Panc1 (cell line): Measurements from ENCODE around the gene SF3B1. TPM values are rescaled to one million over a fixed set of nuclear protein-coding genes. Genes with fewer than 3 reads are reported as not detected.

ENCODE experiments used
- ATAC-seq: fragments of 200-7000 bp; cut with Tn5 transposase; 2 replicates; pipeline ENCODE4 v1.9.1; 2020; ENCODE audit warnings: mild to moderate bottlenecking, moderate library complexity
- BruUV-seq: library from RNA; stranded (reverse); fragments of 400-500 nt; replicated peaks from 2 replicates; lab custom pipeline; 2021; lab: Mats Ljungman, UMichigan
- CTCF ChIA-PET: fragments of 300-600 bp; sonication (Branson Sonifier 250); formaldehyde crosslinking; loops from one replicate; lab custom pipeline; 2022; ENCODE audit warnings: antibody characterized with exemption; lab: Charles Lee
- POLR2A ChIA-PET: fragments of 300-600 bp; sonication (Branson Sonifier 250); formaldehyde crosslinking; loops from one replicate; lab custom pipeline; 2022; ENCODE audit warnings: antibody characterized with exemption; lab: Charles Lee
- DNase-seq: peaks from one replicate; pipeline ENCODE4 v3.0.0-alpha.2; 2010; ENCODE audit warnings: low read depth, low spot score
- H3K27ac ChIP-seq: 2 replicates; pipeline ENCODE4 v1.5.1; 2011; ENCODE audit warnings: mild to moderate bottlenecking, low read length, inconsistent platforms
- H3K27me3 ChIP-seq: fragments of 200-500 bp; sonication (Bioruptor generic); 2 replicates; pipeline ENCODE4 v1.6.0; 2014; ENCODE audit warnings: low read length, inconsistent platforms; ENCODE audit not compliant: control insufficient read depth, insufficient read depth
- H3K36me3 ChIP-seq: fragments of 200-500 bp; sonication (Bioruptor generic); 2 replicates; pipeline ENCODE4 v1.5.1; 2014; ENCODE audit warnings: inconsistent platforms, mild to moderate bottlenecking, low read length, moderate library complexity; ENCODE audit not compliant: control insufficient read depth, insufficient read depth
- H3K4me1 ChIP-seq: 2 replicates; pipeline ENCODE4 v1.5.1; 2011; ENCODE audit warnings: inconsistent platforms, mild to moderate bottlenecking, low read length, moderate library complexity; ENCODE audit not compliant: control insufficient read depth, insufficient read depth
- H3K4me3 ChIP-seq, 2 experiments: 2 replicates each; pipeline ENCODE4 v1.5.1; 2011 to 2012; ENCODE audit warnings: low read depth in 2 of 2, low read length in 2 of 2, mild to moderate bottlenecking in 2 of 2, inconsistent platforms in 1 of 2, moderate library complexity in 1 of 2
- H3K9me3 ChIP-seq: fragments of 200-500 bp; sonication (Bioruptor generic); 2 replicates; pipeline ENCODE4 v1.5.1; 2014; ENCODE audit warnings: low read depth, mild to moderate bottlenecking, inconsistent platforms, low read length, moderate library complexity; ENCODE audit not compliant: control insufficient read depth, insufficient read depth
- CTCF ChIP-seq: fragments of 450-650 bp; IDR thresholded peaks from 2 replicates; pipeline ENCODE4 v1.5.1; 2017; ENCODE audit warnings: mild to moderate bottlenecking
- POLR2AphosphoS5 ChIP-seq: IDR thresholded peaks from 2 replicates; pipeline ENCODE4 v1.6.1; 2012; ENCODE audit warnings: mild to moderate bottlenecking, low read depth, low read length, moderate library complexity
- REST ChIP-seq, 2 experiments: IDR thresholded peaks; 2 replicates each; pipeline ENCODE4 v1.6.1; 2011 to 2012; ENCODE audit warnings: low read depth in 2 of 2, control low read depth in 1 of 2, low read length in 1 of 2, mild to moderate bottlenecking in 1 of 2, moderate library complexity in 1 of 2; ENCODE audit not compliant: insufficient read depth in 1 of 2
- SIN3A ChIP-seq: IDR thresholded peaks from 2 replicates; pipeline ENCODE4 v1.6.1; 2012; ENCODE audit warnings: low read depth, mild to moderate bottlenecking, low read length, moderate library complexity, borderline replicate concordance; ENCODE audit not compliant: insufficient read depth
- TCF7L2 ChIP-seq: IDR thresholded peaks from 2 replicates; pipeline ENCODE4 v1.6.1; 2011; ENCODE audit warnings: mild to moderate bottlenecking, low read depth, low read length, inconsistent platforms
- in situ Hi-C: cut with HindIII; loops from 2 replicates; pipeline ENCODE4 v1.10.0; 2016; ENCODE audit warnings: low sequenced_read_pairs, low pct_unique_long_range_greater_than_20kb
- intact Hi-C: fragments of 100-400 bp; cut with micrococcal nuclease; formaldehyde crosslinking; loops from one replicate; pipeline ENCODE4 v1.10.0; 2022; ENCODE audit not compliant: unreplicated experiment
- total RNA-seq: library from RNA; stranded (reverse); gene quantifications from one replicate; pipeline ENCODE4 v1.2.1, GENCODE V29; 2021; ENCODE audit not compliant: unreplicated experiment

Gene SF3B1
- total RNA-seq, 1 experiment from 2014 or later: 275 TPM

GRCh38 chr2:197446844-197447243 is 12.0 kb upstream of the SF3B1 start:
- DNase-seq (no peak), ATAC-seq (no peak)
- no peak for TF ChIP-seq TCF7L2
- no peak for TF ChIP-seq CTCF
- no peak for TF ChIP-seq REST (IDR thresholded peaks at IDR 0.05; ENCODE audit: insufficient read depth in 1 of 2, low read depth in 2 of 2, low read length in 1 of 2)
- no peak for TF ChIP-seq SIN3A
- TF ChIP-seq POLR2AphosphoS5: no peak
- Histone ChIP-seq H3K27me3 (no peaks in the 10 kb centered on the region), H3K9me3 (no peaks in the 10 kb centered on the region), H3K4me3 (no peak overlapping the region), H3K4me1 (no peaks in the 10 kb centered on the region), H3K36me3 (no peaks in the 10 kb centered on the region), H3K27ac (no peak overlapping the region)
- ChIA-PET CTCF (no interaction called here), POLR2A (no interaction called here)
- in situ Hi-C loops (no loop called here), intact Hi-C loops (no loop called here)
- no TSS peak for BruUV-seq

GRCh38 chr2:197445746-197446145 is 10.9 kb upstream of the SF3B1 start:
- no peak overlapping the region for H3K27ac ChIP-seq
- DNase-seq (no peak), ATAC-seq (no peak)
- H3K4me3 ChIP-seq: no peak overlapping the region
- intact Hi-C loops: no loop called here
- no peak for TF ChIP-seq REST (IDR thresholded peaks at IDR 0.05; ENCODE audit: insufficient read depth in 1 of 2, low read depth in 2 of 2, low read length in 1 of 2)
- ChIA-PET POLR2A (no interaction called here), CTCF (no interaction called here)
- H3K4me1 ChIP-seq: no peaks in the 10 kb centered on the region
- no peaks in the 10 kb centered on the region for H3K9me3 ChIP-seq
- no TSS peak for BruUV-seq
- in situ Hi-C loops: no loop called here
- H3K27me3 ChIP-seq: no peaks in the 10 kb centered on the region
- H3K36me3 ChIP-seq: no peaks in the 10 kb centered on the region
